GM18873 (cell line): ENCODE data around the gene ABCA10.
A peak's percentile ranks its signal among the peaks of the same experiment; 100 is the strongest.
"Not testable (repeated sequence)": the region's sequence is repeated elsewhere in the genome, so short reads cannot be mapped to it uniquely, and the experiment has no call there.

Experiments
- ATAC-seq: cut with Tn5 transposase; IDR thresholded peaks from one replicate; pipeline ENCODE4 v1.9.1; 2021; ENCODE audit warnings: mild to moderate bottlenecking, moderate library complexity, moderate number of reproducible peaks; ENCODE audit not compliant: unreplicated experiment, low FRiP score

The ABCA10 gene

GRCh38 chr17:69228576-69228975, at the start of gene ABCA10:
TSS of gene ABCA10 (minus strand) at chr17:69228824. CDS start at chr17:69225358, 3,466 bp downstream.
- ATAC-seq: no peak

GRCh38 chr17:69276279-69276678, 47.7 kb upstream of the ABCA10 start:
- ATAC-seq: not testable (repeated sequence)

- no peak for ATAC-seq
These were observed 47.1 kb upstream of the ABCA10 start for GRCh38 chr17:69275751-69276150.

GRCh38 chr17:69271023-69271422, 42.4 kb upstream of the ABCA10 start:
- no peak for ATAC-seq

GRCh38 chr17:69269131-69269998, 40.7 kb upstream of the ABCA10 start:
- ATAC-seq: no peak

- ATAC-seq: no peak
These were observed 40.0 kb upstream of the ABCA10 start for GRCh38 chr17:69268543-69269014.

GRCh38 chr17:69267219-69267618, 38.6 kb upstream of the ABCA10 start:
- no peak for ATAC-seq

- ATAC-seq: no peak
These were observed 37.2 kb upstream of the ABCA10 start for GRCh38 chr17:69265873-69266272.

- no peak for ATAC-seq
These were observed 25.6 kb upstream of the ABCA10 start for GRCh38 chr17:69254187-69254586.

- ATAC-seq: no peak
These were observed 22.0 kb upstream of the ABCA10 start for GRCh38 chr17:69250641-69251040.

GRCh38 chr17:69246726-69247375, 18.2 kb upstream of the ABCA10 start:
- peak; percentile 55 for ATAC-seq

GRCh38 chr17:69246202-69246601, 17.6 kb upstream of the ABCA10 start:
- no peak for ATAC-seq

GRCh38 chr17:69245617-69246016, 17.0 kb upstream of the ABCA10 start:
- ATAC-seq: no peak

- ATAC-seq: no peak
These were observed 11.3 kb upstream of the ABCA10 start for GRCh38 chr17:69239611-69240600.

GRCh38 chr17:69236946-69237345, 8.3 kb upstream of the ABCA10 start:
- no peak for ATAC-seq

- ATAC-seq: no peak
These were observed 7.8 kb upstream of the ABCA10 start for GRCh38 chr17:69236464-69236863.

- ATAC-seq: peak; percentile 89
These were observed 6.9 kb upstream of the ABCA10 start for GRCh38 chr17:69235338-69236058.

GRCh38 chr17:69232650-69233049, 4.0 kb upstream of the ABCA10 start:
- ATAC-seq: no peak

- ATAC-seq: no peak
These were observed 2.9 kb upstream of the ABCA10 start for GRCh38 chr17:69231521-69231920.

GRCh38 chr17:69230939-69231338, 2.3 kb upstream of the ABCA10 start:
- ATAC-seq: no peak
